ENCODE measurements around the gene PTPRD.
A peak's percentile ranks its signal among the peaks of the same experiment; 100 is the strongest.

The PTPRD gene

DNA sequence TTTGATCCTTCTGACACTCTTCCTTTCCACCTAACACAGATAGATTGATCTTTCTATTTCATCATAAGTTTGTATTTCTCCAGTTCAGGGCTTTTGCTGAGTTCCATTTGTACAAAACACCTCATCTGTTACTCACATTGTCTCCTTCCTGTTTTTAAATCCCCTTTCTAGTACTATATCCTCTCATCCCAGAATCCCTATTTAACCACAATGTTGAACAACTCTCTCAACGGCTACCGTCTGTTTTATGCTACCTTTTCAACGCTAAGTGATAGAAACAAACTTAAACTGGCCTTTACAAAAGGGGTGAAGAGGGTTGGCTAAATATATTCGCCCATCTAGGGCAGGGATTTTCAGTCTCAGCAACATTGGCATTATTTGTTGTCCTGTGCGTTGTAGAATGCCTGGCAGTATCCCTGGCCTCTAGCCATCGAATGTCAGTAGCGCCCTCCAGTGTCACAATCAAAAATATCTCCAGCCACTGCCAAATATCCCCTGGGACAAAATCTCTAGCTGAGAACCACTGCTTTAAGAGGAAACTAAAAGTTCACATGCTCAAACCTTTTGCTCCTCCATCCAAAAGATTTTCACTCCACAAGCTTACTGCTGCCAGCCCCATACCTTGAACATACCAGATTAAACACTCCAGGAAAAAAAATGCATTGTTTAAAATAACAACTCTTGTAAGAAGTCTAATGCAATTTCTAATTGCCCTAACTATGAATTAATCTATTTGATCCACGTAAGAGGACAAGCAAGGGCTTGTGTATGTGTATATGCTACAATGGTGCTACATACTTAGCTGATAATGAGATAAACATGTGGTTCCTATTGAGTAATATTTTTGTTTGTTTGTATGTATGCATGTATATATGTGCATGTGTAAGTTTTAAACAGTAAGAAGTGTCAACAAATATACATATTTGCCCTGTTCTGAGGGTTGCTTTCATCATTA, 344.0 kb downstream of the PTPRD start:
- DNase-seq, result peak in 23 of 56 donors; percentile 1 to 58 (median 5)

DNA sequence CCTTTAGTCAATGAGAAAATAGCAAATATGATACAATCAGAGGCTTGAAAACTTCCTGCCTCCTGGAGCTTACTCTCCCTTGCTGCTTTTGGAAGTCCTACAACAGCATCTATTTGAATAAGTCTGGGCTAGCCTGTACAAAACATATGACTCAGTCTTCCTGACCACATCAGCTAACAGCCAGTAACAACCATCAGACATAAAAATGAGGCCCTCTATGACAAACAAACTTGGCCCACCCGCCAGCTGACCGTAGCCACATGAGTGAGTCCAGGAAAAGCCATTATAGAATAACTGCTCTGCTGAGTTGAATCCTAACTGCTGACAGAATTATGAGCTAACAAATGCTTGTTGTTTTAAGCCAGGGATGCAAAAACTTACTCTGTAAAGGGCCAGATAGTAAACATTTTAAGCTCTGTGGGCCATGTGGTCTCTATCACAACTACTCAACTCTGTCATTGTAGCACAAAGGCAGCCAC, 347.6 kb downstream of the PTPRD start:
- peak in 1 of 56 donors; percentile 12 for DNase-seq

DNA sequence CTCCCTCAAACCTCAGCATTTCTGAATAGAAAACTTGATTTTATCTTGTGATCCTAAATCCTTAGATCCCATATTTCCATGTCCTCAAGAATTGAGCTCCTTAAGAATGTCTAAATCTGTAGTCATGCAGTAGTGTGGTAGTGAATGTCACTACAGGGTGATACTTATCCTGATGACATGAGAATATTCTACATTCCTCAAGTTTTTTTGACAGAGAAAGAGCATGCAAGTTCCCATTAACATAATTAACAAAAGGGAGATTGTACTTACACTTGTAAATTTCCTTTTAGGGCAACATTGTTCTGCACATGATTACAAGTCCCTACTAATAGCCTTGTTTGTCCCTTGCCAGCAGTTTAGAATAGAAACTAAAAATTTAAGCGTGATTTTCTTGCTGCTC, 352.3 kb downstream of the PTPRD start:
- DNase-seq, result no peak

DNA sequence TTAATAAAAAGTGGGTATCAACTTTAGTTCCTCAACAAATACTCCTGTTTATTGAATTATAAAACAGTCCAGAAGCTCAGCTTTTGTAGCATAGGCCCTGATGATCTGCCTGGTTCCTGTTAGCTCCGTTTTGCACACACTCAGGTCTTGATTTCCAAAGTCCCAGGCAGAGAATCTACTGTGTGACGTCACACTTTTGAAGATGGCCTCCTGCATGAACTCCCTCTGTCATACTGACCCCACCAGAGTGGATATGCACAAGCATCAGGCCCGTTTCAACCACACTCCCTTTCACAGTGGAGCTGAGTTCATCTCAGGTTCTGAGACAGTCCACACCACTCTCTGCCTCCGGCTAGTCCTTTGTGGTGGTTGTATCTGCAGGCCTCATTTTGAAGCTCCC, 353.1 kb downstream of the PTPRD start:
- DNase-seq, result no peak

DNA sequence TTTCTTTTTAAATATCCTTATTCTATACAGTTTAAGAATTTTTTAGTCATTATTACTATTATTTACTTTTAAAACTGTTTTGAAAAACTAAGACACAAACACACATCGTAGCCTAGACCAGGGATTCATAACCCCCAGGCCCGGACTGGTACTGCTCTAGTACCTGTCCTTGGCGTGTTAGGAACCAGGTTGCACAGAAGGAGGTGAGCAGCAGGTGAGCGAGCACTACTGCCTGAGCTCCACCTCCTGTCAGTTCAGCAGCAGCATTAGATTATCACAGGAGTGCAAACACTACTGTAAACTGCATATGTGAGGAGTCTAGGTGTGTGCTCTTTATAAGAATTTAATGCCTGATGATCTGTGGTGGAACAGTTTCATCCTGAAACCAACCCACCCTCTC, 357.0 kb downstream of the PTPRD start:
- DNase-seq, result no peak

DNA sequence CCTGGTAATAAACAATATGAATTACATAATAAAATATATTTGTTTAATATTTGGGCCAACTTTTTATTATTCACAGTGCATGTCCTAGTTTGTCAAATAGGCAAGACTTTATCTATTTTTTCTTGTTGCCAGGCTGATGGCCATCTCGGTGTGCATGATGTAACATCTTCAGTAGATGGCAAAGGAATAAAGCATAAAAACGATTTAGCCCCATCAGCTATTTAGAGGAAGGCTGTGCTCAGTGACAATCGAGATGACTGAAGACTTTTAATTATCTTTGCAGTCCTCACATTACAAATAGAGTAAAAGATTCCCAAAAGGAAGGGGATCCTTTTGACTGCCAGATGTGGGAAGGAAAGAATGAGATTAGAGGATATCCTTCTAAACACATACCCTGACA, 358.5 kb downstream of the PTPRD start:
- DNase-seq, result no peak

DNA sequence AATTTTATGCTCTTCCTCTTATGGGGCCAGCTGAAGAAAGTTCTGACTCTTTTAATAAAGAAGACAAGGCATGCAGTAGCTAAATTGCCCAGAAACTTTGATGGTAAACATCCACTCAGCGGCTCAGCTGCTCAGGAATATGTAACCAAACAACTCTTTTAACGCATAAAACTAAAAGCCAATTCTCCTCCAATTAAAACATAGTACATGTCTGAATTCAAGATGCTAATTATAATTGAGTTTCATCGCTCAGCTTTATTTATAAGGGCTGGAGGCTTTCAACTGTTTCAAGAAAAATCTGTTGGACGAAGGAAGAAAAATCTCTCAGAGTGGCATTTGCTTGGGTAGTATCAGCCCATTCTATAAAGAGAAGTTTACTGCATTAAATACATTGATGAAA, 359.5 kb downstream of the PTPRD start:
- DNase-seq, result no peak

DNA sequence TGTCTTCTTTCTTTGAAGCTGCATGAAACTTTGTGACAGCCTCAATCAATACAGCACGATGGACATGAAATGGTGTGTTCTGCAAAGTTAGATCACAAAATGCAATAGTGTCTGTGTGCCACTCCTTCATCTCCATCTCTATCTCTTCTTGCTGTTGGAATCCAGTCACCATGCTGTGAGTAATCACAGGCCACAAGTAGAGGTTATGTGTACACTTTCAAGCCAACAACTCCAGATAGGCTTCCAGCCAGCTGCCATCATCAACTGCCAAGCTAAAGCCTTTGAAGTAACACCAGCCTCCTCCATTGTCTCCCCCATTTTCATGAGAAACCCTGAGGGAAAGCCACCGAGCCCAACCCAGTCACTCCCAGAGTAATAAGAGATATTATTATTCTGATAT, 360.6 kb downstream of the PTPRD start:
- no peak for DNase-seq

DNA sequence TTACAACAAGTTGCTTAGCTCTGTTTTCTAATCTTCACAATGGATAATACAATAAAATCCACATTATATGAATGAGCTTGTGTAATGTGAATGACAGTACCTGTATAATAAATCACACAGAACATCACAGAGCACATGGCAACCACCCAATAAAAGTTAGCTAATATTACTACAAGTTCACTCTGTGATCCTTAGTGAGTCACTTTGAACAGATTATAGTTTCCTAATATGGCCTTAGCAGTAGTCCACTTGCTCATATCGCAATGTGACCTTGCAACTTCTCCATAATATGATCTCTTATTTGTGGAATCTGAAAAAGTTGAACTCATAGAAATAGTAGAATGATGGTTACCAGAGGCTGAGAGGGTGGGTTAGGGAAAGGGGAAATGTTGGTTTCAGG, 361.3 kb downstream of the PTPRD start:
- no peak for DNase-seq

DNA sequence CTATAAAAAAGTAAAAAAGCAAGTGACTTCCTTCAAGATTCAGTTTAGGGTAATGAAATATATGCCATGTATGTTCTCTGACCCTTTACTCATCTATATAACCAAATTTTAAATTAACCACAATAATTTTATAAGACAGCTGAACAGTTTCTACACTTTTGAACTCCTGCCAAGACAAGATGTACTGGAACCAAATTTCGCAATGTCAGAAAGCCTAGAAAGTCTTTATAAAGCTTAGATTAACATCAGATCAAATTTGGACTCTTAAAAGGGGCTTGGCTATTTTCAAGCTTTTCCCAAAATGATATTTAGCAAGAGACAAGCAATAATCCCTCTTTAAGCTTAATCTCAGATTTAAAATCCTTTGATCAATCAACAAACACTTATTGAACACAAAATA, 362.6 kb downstream of the PTPRD start:
- DNase-seq, result no peak

DNA sequence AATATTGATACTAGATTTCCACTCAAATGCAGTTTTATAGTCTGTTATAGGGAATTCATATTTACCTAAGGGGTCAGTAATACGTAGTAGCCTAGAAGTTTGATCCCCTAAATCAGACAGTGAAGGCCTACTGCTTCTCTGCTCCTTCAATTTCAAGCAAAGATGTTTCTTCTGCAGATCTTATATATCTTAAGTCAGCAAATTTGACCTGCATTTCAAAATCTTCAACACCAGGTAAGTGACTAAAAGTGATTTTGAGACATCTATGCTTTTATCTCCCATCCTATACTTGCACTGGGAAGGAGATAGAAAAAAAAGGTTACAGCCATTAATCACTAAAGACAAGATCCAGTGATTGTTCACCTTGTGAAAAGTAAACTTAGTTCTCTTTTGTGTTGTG, 363.9 kb downstream of the PTPRD start:
- DNase-seq, result no peak

DNA sequence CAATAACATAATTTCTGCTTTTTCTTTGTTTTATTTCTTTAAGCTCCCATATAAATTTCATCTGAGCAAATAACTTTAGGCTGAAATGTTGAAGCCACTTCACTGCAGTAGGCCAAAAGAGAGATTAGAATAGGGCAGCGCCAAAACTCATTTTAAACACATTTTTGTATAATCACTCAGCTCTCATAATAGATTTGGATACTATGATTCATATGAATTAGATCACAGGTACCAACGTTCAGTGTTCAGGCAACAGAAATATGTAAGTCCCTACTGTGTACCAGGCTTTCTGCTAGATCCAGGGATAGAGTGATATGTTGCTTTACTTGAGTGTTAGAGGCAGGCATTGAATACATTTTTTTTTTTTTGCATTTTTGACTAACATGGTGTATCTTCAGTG, 370.5 kb downstream of the PTPRD start:
- DNase-seq, result no peak

DNA sequence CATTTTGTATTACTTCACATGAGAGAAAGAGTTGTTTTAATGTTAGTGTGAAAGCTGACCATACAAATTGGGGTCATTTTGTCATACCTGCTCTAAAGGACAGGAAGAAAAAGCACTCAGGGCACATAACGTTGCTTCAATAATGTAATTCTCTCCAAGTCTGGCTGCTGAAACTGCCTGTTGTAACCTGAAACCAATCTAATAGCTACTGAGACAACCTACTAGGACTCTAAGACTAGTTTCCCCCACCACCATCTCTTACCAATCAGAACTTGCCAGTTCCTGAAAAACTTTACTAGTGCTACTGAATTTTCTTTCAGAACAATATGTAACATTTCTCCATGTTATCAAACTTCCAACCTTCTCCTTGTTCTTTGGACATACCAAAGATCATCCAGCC, 374.7 kb downstream of the PTPRD start:
- no peak for DNase-seq

DNA sequence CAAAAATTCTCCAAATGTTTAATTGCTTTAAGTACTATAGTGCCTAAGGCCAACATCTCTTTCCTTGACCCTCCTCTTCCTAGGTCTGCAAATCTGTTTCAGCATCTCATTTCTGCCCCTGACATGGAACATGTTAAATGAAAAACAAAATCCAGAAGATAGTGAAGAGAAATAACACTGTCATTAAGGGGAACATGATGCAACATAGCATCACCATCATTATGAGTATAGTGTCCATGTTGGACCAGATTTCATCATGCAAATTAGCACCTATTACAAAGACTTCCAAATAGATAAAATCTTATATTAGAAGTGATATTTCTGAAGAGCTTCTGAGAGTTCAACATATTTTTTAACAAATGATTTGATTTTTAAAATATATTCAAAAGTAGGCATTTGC, 375.2 kb downstream of the PTPRD start:
- DNase-seq, result no peak

DNA sequence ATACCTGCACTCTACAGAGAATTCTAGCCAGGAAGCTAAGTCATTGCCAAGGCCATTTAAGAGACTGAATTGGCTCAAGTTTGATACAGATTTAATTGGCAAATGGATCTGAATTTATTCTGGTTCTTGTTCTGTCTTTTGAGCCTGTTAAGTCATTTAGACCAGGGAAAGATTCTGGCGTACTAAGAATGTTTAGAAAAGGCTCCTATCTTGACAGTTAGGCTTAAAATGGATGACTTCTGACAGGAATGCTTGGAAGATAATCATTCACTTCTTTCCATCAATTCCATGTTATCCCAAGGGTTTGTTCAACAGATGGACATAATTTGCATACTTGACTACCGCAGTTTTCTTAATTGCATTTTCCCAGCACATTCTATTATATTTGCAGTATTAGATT, 376.6 kb downstream of the PTPRD start:
- no peak for DNase-seq

DNA sequence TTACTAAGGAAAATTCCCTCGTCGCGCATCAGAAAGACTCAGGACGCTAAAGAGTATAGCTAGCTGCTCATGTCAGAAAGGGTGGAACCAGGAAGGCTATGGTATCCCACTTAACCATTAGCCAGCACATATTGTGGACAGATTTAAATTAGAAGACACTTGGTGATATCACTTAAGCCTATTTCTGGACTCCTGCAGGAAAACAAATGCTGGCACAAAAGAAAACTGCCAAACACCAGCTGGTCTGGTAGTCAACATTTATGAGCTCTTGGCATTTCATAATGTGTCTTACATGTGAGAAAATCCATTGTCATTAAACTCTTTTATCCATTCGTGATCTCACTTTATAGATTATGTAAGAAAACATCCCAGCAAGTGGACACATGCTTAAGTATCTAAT, 377.4 kb downstream of the PTPRD start:
- DNase-seq, result no peak

DNA sequence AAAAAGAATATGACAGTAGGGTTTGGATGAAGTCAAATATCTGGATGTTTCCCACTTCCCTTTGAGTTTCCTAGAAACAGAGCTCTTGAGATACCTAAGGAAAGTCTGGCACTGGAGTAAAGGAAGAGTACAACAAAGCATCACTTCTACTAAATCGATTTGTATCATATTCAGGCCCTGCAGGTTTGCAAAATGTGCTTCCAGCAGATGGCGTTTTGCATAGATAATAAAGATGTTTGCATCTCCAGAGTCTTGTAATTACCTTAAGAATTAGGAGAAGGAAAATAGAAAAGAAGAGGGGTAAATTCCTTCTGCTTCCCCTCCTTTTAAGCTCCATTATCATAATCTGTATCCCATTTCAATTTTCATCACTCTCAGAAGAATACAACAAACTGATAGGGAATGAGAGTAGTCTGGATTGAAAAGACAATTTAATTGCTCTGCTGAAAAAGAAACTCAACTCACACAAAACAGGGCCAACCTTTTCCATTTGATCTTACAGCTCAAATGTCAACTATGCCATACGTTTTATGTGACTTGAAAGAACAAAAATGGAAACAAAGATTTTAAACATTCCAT, 380.4 kb downstream of the PTPRD start:
- DNase-seq, result peak in 2 of 56 donors; percentile 3 to 12

DNA sequence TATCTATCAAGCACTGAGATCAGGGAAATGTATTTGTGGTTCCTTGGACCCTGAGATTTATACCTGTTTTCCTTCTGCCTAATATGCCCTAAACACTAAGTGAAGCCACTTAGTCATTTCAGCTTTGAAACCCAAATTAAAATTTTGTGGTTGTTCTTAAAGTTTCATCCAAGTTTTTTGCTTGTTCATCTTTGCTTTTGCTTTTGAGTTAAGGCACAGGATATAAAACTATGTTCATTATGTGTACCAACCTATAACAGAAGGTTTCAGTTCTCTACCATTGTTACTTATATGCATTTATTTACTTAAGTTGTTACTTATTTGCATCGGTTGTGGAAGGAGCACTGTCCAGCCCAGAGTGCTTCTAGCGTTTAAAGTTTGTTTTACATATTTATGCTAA, 382.3 kb downstream of the PTPRD start:
- no peak for DNase-seq

DNA sequence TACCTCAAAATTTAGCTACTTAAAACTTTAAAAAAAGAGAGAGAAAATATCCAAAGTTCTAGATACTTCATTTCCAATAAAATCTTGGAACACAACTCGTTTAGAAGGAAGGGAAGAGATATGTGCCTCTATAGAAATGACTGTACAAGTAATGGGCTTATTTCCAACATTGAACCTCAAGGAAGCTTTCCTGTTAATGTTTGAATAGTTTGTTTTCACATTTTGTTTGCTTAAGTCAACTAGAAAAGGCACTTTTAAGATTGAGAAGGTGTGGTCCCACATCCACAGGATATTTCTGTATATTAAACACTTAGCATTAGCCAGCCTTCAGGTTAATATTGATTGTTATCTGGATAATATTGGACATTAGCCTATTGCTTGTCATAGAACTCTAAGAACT, 384.7 kb downstream of the PTPRD start:
- DNase-seq, result no peak

DNA sequence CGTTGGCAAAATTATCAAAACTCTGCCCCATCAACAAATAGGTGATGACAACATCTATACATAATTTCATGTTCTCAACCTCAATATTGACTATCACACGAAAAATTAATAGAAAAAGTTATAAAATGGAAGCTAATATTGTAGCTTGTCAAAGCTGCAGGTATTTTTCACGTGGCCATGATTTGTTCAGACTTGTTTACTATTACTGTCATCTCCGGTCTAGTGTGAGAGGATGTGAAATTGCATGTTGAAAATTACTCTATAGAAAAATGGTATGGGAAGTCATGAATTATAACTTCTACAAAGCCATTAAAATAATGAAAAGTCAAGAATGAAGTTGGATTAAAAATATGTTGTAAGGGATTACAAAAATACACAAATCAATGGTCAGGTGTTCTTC, 385.8 kb downstream of the PTPRD start:
- DNase-seq, result no peak

DNA sequence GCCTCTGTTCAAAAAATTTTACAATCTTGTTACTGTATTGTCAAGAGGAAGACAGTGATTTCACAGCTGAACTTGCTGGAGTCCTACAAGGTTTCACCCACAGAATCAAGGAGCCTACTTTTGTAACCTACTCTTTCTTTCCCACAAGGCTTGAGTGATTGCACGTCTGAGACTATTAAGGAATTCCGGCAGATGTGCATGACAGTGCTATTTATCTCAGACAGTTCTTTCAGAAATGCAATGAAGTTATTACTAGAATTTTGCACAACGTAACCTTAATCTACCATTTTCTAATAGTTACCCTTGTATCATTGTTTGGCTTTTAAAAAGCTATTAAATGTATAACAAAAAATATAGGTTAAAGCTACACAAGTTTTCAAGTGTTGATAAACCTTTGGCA, 400.1 kb downstream of the PTPRD start:
- no peak for DNase-seq

DNA sequence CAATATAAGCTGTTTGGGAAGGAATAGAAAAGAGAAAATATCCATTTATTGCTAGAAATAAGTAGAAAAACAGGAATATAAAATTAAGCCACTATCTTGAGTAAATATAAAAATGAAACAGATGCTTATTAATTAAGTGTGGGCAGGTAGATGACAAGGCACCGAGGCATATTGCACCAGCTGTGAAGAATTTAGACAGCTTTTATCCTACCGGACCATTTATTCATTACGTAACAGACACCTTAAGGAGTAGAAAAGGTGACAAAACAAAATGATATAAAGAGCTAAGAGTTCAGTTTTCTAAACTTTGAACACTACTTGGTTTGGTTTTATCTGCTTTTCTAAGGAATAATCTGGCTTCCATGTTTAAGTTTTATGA, 404.1 kb downstream of the PTPRD start:
- DNase-seq, result no peak

DNA sequence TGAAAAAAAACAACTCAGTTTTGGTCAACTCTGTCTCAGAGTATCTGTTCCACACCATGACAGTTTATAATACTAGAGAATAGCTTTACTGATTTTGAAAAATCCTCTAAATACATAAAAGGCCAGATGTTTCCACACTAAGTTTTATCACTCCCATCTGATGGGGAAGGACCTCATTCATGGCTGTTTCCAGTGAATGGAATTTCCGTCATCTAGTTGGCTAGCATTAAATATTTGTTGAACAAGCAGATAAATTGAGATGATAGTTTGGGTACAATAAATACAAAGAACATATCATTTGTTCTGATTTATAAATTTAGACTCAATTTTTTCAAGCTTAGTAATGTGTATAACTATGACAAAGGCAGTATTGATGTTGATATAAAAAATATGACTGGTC, 408.5 kb downstream of the PTPRD start:
- DNase-seq, result no peak

All from nucleus accumbens (tissue), 56 donors.